ENCODE data around the gene CNTNAP2.

DNA sequence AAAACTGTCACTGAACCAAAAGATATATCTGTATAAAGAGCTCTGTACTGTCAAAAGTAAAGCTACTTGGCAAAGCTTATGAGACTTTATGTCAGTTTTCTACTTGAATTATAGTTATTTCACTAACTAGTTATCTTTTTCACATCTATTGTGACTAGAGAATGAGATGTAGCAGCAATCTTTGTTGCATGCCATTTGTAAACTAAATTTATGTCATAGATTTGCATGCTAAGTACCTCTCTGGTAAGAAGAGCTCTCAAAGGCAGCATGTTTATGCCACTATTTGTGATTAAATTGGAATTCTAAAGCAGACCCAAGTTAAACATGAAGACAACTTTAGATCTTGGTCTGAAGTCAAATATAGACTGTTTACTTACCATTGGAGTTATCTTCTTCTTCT lies 300.6 kb downstream of the CNTNAP2 start:
- TF ChIP-seq, protein P1, sequence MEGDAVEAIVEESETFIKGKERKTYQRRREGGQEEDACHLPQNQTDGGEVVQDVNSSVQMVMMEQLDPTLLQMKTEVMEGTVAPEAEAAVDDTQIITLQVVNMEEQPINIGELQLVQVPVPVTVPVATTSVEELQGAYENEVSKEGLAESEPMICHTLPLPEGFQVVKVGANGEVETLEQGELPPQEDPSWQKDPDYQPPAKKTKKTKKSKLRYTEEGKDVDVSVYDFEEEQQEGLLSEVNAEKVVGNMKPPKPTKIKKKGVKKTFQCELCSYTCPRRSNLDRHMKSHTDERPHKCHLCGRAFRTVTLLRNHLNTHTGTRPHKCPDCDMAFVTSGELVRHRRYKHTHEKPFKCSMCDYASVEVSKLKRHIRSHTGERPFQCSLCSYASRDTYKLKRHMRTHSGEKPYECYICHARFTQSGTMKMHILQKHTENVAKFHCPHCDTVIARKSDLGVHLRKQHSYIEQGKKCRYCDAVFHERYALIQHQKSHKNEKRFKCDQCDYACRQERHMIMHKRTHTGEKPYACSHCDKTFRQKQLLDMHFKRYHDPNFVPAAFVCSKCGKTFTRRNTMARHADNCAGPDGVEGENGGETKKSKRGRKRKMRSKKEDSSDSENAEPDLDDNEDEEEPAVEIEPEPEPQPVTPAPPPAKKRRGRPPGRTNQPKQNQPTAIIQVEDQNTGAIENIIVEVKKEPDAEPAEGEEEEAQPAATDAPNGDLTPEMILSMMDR (conservative IDR thresholded peaks at IDR 0.05; ENCODE audit: low read depth, low read length) = no peak
- no peak for TF ChIP-seq RCOR1 (IDR thresholded peaks at IDR 0.05; ENCODE audit: insufficient replicate concordance, low read length)
- no peak for TF ChIP-seq CEBPB (IDR thresholded peaks at IDR 0.05; ENCODE audit: low read depth, low read length)
- TF ChIP-seq CHD1 (IDR thresholded peaks at IDR 0.05; ENCODE audit: low read depth, low read length) = no peak
- no peak for TF ChIP-seq MAZ (IDR thresholded peaks at IDR 0.05; ENCODE audit: borderline replicate concordance, low read depth, low read length)
- TF ChIP-seq POLR2A (IDR thresholded peaks at IDR 0.05; ENCODE audit: low read depth, low read length) = no peak
- no peak for TF ChIP-seq MXI1 (IDR thresholded peaks at IDR 0.05; ENCODE audit: borderline replicate concordance, low read depth, low read length)
- no peak for TF ChIP-seq RFX5 (IDR thresholded peaks at IDR 0.05; ENCODE audit: low read depth, low read length)
